GM19025 (cell line): Measurements from ENCODE around the gene RAB3GAP2.
A peak's percentile ranks its signal among the peaks of the same experiment; 100 is the strongest.
"Not testable (repeated sequence)": the region's sequence is repeated elsewhere in the genome, so short reads cannot be mapped to it uniquely, and the experiment has no call there.

ENCODE experiments used
- ATAC-seq: cut with Tn5 transposase; IDR thresholded peaks from one replicate; pipeline ENCODE4 v1.9.1; 2021; ENCODE audit warnings: mild to moderate bottlenecking, low read depth, moderate library complexity; ENCODE audit not compliant: unreplicated experiment

The RAB3GAP2 gene

GRCh38 chr1:220239966-220240365, 32.3 kb downstream of the RAB3GAP2 start:
- no peak for ATAC-seq

GRCh38 chr1:220239213-220239612, 33.0 kb downstream of the RAB3GAP2 start:
- no peak for ATAC-seq

GRCh38 chr1:220236278-220236677, 36.0 kb downstream of the RAB3GAP2 start:
- ATAC-seq: not testable (repeated sequence)

GRCh38 chr1:220235462-220235861, 36.8 kb downstream of the RAB3GAP2 start:
- no peak for ATAC-seq

- no peak for ATAC-seq
These were observed 38.3 kb downstream of the RAB3GAP2 start for GRCh38 chr1:220233927-220234326.

- ATAC-seq: no peak
These were observed 42.5 kb downstream of the RAB3GAP2 start for GRCh38 chr1:220229771-220230170.

GRCh38 chr1:220227393-220227792, 44.9 kb downstream of the RAB3GAP2 start:
- ATAC-seq: no peak

- no peak for ATAC-seq
These were observed 45.5 kb downstream of the RAB3GAP2 start for GRCh38 chr1:220226752-220227151.

GRCh38 chr1:220225957-220226356, 46.3 kb downstream of the RAB3GAP2 start:
- no peak for ATAC-seq

- ATAC-seq: no peak
These were observed 47.6 kb downstream of the RAB3GAP2 start for GRCh38 chr1:220224611-220225124.

GRCh38 chr1:220224033-220224432, 48.2 kb downstream of the RAB3GAP2 start:
- ATAC-seq: no peak

- ATAC-seq: no peak
These were observed 49.3 kb downstream of the RAB3GAP2 start for GRCh38 chr1:220222939-220223338.

- no peak for ATAC-seq
These were observed 50.6 kb downstream of the RAB3GAP2 start for GRCh38 chr1:220221670-220222069.

- no peak for ATAC-seq
These were observed 51.0 kb downstream of the RAB3GAP2 start for GRCh38 chr1:220221269-220221668.

GRCh38 chr1:220220699-220221040, 51.6 kb downstream of the RAB3GAP2 start:
- not testable (repeated sequence) for ATAC-seq

GRCh38 chr1:220219865-220220698, 52.2 kb downstream of the RAB3GAP2 start:
- peak; percentile 59 for ATAC-seq

GRCh38 chr1:220219136-220219442, 53.2 kb downstream of the RAB3GAP2 start:
- no peak for ATAC-seq

GRCh38 chr1:220218397-220219135, 53.7 kb downstream of the RAB3GAP2 start:
- ATAC-seq: not testable (repeated sequence)

GRCh38 chr1:220217383-220217988, 54.8 kb downstream of the RAB3GAP2 start:
- ATAC-seq: no peak

GRCh38 chr1:220213382-220213983, 58.8 kb downstream of the RAB3GAP2 start:
- ATAC-seq: no peak

GRCh38 chr1:220207411-220207810, 64.8 kb downstream of the RAB3GAP2 start:
- ATAC-seq: no peak
